Skeletal muscle cell (primary cell): ENCODE measurements around the gene HIPK3.

Experiments used
- DNase-seq: peaks from one replicate; pipeline ENCODE4 v3.0.0-alpha.2; 2010; ENCODE audit warnings: low read depth
- H3K4me3 ChIP-seq: 2 replicates; pipeline ENCODE4 v1.5.1; 2011; ENCODE audit warnings: low read depth, mild to moderate bottlenecking, control low read depth, low read length, moderate library complexity

The HIPK3 gene

GRCh38 chr11:33383075-33383919, 126.1 kb downstream of the HIPK3 start:
- DNase-seq = no peak
- no peak overlapping the region for H3K4me3 ChIP-seq

GRCh38 chr11:33383920-33384209, 126.7 kb downstream of the HIPK3 start:
- no peak overlapping the region for H3K4me3 ChIP-seq
- DNase-seq = no peak

- H3K4me3 ChIP-seq = no peak overlapping the region
- no peak for DNase-seq
Observed at GRCh38 chr11:33384220-33384619, 127.0 kb downstream of the HIPK3 start.

GRCh38 chr11:33387581-33387980, 130.4 kb downstream of the HIPK3 start:
- no peak for DNase-seq

GRCh38 chr11:33387996-33388395, 130.8 kb downstream of the HIPK3 start:
- DNase-seq = no peak
- H3K4me3 ChIP-seq = no peak overlapping the region

More at GRCh38 chr11:33387581-33387980, 130.4 kb downstream of the HIPK3 start:
- no peak overlapping the region for H3K4me3 ChIP-seq

GRCh38 chr11:33388793-33389525, 131.8 kb downstream of the HIPK3 start:
- H3K4me3 ChIP-seq = no peak overlapping the region
- no peak for DNase-seq

- H3K4me3 ChIP-seq = no peak overlapping the region
- no peak for DNase-seq
Observed at GRCh38 chr11:33389635-33390034, 132.5 kb downstream of the HIPK3 start.

GRCh38 chr11:33390944-33391892, 134.0 kb downstream of the HIPK3 start:
- DNase-seq = no peak
- H3K4me3 ChIP-seq = no peak overlapping the region

- no peak for DNase-seq
- no peak overlapping the region for H3K4me3 ChIP-seq
Observed at GRCh38 chr11:33391893-33392251, 134.7 kb downstream of the HIPK3 start.

GRCh38 chr11:33394431-33395109, 137.4 kb downstream of the HIPK3 start:
- no peak overlapping the region for H3K4me3 ChIP-seq

GRCh38 chr11:33396361-33396760, 139.2 kb downstream of the HIPK3 start:
- DNase-seq = no peak
- H3K4me3 ChIP-seq = no peak overlapping the region

More at GRCh38 chr11:33394431-33395109, 137.4 kb downstream of the HIPK3 start:
- DNase-seq = no peak

GRCh38 chr11:33399421-33399820, 142.2 kb downstream of the HIPK3 start:
- no peak overlapping the region for H3K4me3 ChIP-seq
- DNase-seq = no peak

- H3K4me3 ChIP-seq = no peak overlapping the region
- no peak for DNase-seq
Observed at GRCh38 chr11:33402066-33402465, 144.9 kb downstream of the HIPK3 start.

- no peak overlapping the region for H3K4me3 ChIP-seq
- no peak for DNase-seq
Observed at GRCh38 chr11:33403344-33403743, 146.2 kb downstream of the HIPK3 start.

- H3K4me3 ChIP-seq = no peak overlapping the region
- no peak for DNase-seq
Observed at GRCh38 chr11:33405834-33406602, 148.8 kb downstream of the HIPK3 start.
